ENCODE measurements around the gene BRD4. TPM values are rescaled to one million over a fixed set of nuclear protein-coding genes. Genes with fewer than 3 reads are reported as not detected.
A peak's percentile ranks its signal among the peaks of the same experiment; 100 is the strongest.

BRD4 gene
- total RNA-seq, 6 donors from 2014 or later, result 41.9 to 117 (median 79.3) TPM

DNA sequence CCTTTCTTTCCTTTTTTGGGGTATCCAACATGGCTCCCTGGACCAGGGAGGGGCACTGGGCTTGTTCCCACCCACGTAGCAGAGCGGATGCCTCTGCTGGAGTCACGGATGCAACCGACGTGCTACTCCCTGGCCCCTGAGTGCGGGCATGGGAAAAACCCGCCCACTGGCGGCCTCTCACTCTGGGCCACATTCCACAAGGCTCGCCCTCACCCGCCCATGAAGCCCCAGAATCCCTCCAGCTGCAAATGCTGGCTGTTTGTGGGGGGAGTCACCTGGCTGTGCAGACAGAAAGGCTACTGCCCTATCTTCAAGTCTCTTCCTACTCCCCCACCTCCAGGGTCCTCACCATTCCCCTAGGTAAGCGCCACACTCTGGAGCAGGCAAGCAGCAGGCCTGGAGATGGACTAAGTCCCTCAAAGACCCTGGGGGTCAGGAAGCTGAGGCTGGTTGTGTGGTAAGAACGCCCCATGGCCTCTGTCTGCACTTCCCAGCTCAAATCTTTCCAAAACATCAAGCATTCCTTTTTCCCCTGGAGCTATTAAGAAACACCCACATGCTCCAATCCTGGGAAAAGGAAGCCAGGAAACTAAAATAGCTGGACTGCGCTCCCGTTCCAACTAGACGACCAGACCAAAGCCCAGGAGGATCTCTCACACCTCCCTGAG, 82.2 kb downstream of the BRD4 start:
- peaks cover 35 to 100% (median 81%) of the 10 kb centered on the region in 4 donors for H3K36me3 ChIP-seq
- no peak overlapping the region for H3K4me3 ChIP-seq
- peak overlapping the region; percentile 80 to 90 (median 84) for H3K27ac ChIP-seq
- H3K27me3 ChIP-seq, result no peaks in the 10 kb centered on the region
- 70 to 72% methylated on average over 15 of the region's 15 CpGs for WGBS, 2 donors
- peak in 1 of 4 donors; percentile 5 for TF ChIP-seq EP300 (IDR thresholded peaks at IDR 0.05)
- no peak for TF ChIP-seq POLR2AphosphoS5 (IDR thresholded peaks at IDR 0.05)
- ATAC-seq (ENCODE audit: low FRiP score in 2 of 2) (peak in 1 of 2 donors; percentile 46), DNase-seq (no peak)
- no peaks in the 10 kb centered on the region for H3K9me3 ChIP-seq
- H3K4me1 ChIP-seq, result peaks cover 38 to 50% (median 46%) of the 10 kb centered on the region in 4 donors

DNA sequence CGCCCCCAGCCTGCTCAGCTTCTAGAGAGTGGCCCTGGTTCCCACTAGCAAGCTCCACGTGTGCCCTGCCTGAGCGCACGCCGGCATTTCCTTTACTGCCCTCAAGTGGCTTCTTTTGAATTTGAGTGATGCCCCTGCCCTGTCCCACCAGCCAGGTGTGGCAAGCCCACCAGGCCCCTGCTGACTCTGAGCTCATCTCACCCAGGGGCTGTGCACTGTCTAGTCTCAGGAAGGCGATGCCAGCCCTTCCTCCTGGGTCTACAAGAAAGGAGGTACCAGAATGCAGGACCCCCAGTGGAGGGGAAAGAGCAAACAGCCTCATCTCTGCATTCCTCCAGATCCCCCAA, 82.8 kb downstream of the BRD4 start:
- peaks cover 29 to 100% (median 80%) of the 10 kb centered on the region in 4 donors for H3K36me3 ChIP-seq
- H3K9me3 ChIP-seq, result no peaks in the 10 kb centered on the region
- WGBS, 2 donors, result 76 to 79% methylated on average over 5 to 6 of the region's 6 CpGs
- H3K27ac ChIP-seq, result peak overlapping the region; percentile 80 to 90 (median 84)
- no peak overlapping the region for H3K4me3 ChIP-seq
- no peaks in the 10 kb centered on the region for H3K27me3 ChIP-seq
- TF ChIP-seq POLR2AphosphoS5 (IDR thresholded peaks at IDR 0.05) (no peak), POLR2A (IDR thresholded peaks at IDR 0.05) (no peak)
- TF ChIP-seq, protein P1, sequence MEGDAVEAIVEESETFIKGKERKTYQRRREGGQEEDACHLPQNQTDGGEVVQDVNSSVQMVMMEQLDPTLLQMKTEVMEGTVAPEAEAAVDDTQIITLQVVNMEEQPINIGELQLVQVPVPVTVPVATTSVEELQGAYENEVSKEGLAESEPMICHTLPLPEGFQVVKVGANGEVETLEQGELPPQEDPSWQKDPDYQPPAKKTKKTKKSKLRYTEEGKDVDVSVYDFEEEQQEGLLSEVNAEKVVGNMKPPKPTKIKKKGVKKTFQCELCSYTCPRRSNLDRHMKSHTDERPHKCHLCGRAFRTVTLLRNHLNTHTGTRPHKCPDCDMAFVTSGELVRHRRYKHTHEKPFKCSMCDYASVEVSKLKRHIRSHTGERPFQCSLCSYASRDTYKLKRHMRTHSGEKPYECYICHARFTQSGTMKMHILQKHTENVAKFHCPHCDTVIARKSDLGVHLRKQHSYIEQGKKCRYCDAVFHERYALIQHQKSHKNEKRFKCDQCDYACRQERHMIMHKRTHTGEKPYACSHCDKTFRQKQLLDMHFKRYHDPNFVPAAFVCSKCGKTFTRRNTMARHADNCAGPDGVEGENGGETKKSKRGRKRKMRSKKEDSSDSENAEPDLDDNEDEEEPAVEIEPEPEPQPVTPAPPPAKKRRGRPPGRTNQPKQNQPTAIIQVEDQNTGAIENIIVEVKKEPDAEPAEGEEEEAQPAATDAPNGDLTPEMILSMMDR (IDR thresholded peaks at IDR 0.05), result peak in 1 of 6 experiments; percentile 9
- ATAC-seq (ENCODE audit: low FRiP score in 2 of 2) (no peak), DNase-seq (no peak)
- peaks cover 38 to 50% (median 46%) of the 10 kb centered on the region in 4 donors for H3K4me1 ChIP-seq

DNA sequence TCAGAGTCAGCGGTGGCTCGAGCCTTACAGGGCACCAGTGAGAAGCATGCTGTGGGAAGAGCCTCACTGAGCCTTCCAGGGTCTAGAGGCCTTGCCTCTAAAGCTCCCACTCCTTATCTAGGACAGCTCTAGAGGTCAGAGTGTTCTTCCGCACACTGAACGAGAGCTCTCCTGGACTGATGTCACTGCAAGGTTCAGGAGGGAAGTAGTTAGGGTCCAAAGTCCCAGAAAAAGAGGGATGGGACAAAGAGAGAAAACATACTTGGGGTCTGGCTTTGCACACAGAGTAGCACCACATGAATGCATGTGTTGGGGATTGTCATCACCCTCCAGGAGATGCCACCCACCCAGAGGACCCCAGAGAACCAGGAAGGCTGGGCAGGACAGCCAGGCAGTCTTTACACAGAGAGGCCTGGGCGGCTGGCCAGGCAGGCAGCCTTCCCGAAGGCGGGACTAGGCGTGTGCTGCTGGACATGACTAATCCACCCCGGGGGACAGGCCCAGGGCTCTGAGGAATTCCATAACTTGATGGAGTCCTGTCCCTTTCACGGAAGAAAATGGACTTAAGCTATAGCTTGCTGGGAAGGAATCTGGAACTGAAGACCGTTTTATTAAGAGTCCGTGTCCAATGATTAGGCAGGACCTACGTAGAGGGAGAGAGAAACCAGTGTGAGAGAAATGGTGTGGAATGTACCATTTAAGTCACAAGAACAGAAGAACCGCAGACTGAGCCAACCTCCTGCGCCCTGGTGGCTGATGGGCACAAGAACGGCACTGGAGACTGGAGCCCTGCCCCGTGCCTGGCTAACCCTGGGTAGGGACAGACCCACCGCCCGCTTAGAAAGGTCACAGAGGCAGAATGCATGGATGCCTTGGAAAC, 83.5 kb downstream of the BRD4 start:
- TF ChIP-seq, protein P1 (IDR thresholded peaks at IDR 0.05), result peak in 1 of 6 experiments; percentile 0
- TF ChIP-seq EP300 (IDR thresholded peaks at IDR 0.05) (peak in 1 of 4 donors; percentile 1), POLR2A (IDR thresholded peaks at IDR 0.05) (no peak), POLR2AphosphoS5 (IDR thresholded peaks at IDR 0.05) (peak in 1 of 2 donors; percentile 29)
- ATAC-seq (ENCODE audit: low FRiP score in 2 of 2) (peak; percentile 57 to 63), DNase-seq (peak; percentile 54 to 90)
- peak overlapping the region; percentile 80 to 90 (median 84) for H3K27ac ChIP-seq
- WGBS, 2 donors, result 82 to 83% methylated on average over 14 to 19 of the region's 19 CpGs
- no peak overlapping the region for H3K4me3 ChIP-seq
- H3K4me1 ChIP-seq, result peaks cover 38 to 50% (median 46%) of the 10 kb centered on the region in 4 donors
- H3K36me3 ChIP-seq, result peaks cover 26 to 99% (median 80%) of the 10 kb centered on the region in 4 donors
- no peaks in the 10 kb centered on the region for H3K27me3 ChIP-seq
- no peaks in the 10 kb centered on the region for H3K9me3 ChIP-seq

DNA sequence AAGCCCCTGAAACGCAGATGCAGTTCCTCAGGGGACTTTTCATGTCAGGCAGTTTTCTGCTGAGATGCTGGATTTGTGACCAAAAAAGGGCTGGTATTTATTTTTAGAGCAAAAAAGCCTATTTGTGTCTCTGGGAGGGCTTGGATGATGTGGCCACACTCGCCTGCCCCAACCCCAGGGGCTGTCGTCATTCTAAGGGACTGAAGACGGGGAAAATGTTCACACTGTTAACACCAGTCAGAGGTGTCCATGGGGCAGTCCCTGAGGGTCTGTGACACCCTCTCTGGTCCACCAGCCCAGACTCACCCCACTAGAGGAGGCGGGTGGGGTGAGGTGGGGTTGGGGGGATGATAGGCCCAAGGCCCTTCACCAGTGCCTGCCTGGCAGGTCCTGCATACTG, 84.2 kb downstream of the BRD4 start:
- Histone ChIP-seq H3K9me3 (no peaks in the 10 kb centered on the region), H3K27me3 (no peaks in the 10 kb centered on the region), H3K4me1 (peaks cover 38 to 50% (median 46%) of the 10 kb centered on the region in 4 donors), H3K4me3 (no peak overlapping the region), H3K27ac (peak overlapping the region; percentile 80 to 90 (median 84)), H3K36me3 (peaks cover 23 to 99% (median 80%) of the 10 kb centered on the region in 4 donors)
- WGBS, 2 donors, result 81 to 88% methylated on average over 3 to 5 of the region's 5 CpGs
- no peak for ATAC-seq (ENCODE audit: low FRiP score in 2 of 2)
- TF ChIP-seq POLR2AphosphoS5 (IDR thresholded peaks at IDR 0.05), result no peak
- no peak for TF ChIP-seq EP300 (IDR thresholded peaks at IDR 0.05)
- TF ChIP-seq, protein P1 (IDR thresholded peaks at IDR 0.05), result no peak
- TF ChIP-seq POLR2A (IDR thresholded peaks at IDR 0.05), result no peak
- DNase-seq, result no peak

All from upper lobe of left lung (tissue), 6 donors.